NCI-H2227 (cell line): ENCODE measurements around the gene LETM1.

Experiments used
- DNase-seq: peaks from one replicate; lab custom pipeline; 2025; ENCODE audit not compliant: unreplicated experiment; lab: John Stamatoyannopoulos, UW

The LETM1 gene

DNA sequence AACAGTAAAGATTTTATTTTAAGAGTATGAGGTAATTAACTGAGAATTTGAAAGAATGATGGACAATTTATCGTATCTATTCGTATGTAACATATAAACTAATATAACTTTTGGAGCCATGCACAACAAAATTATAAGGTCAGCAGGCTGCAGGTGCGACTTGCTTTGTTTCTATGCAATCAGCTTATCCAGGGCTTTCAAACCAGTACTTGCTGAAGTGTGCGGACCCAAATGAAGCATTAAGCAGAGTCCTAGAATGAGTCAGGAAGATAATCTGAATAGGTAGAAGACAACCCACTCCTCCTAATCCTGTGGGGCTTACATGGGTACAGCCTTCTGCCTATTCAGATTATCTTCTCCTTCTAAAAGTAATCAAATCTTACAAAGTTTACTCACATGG, 17.3 kb upstream of the LETM1 start:
- no peak for DNase-seq

DNA sequence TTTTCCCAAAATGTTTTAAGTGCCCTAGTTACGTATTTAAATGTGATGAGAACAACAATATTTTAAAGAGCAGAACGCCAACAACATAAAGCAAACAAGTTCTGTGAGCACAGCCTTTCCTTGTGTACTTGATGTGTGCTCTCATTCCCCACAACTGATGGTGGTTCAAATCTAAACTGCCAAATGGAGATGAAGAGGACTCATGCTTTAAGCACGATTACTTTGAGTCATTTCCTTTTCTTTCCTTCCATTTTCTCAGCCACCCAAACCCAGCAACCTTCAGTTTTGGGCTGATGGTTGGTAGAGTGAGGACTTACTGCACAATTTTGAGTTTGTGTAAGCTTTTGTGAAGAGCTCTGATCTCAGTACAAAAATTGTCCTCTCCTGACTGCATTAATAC, 16.9 kb upstream of the LETM1 start:
- no peak for DNase-seq

GRCh38 chr4:1871471-1872021, 15.6 kb upstream of the LETM1 start:
- peak; percentile 67 for DNase-seq

GRCh38 chr4:1870578-1871443, 14.9 kb upstream of the LETM1 start, which contains the start of gene NSD2:
Gene NSD2, plus strand, starts transcription at chr4:1871393. Its CDS starts 29,262 bp downstream, at chr4:1900655.
- DNase-seq = peak; percentile 97

GRCh38 chr4:1870328-1870577, 14.3 kb upstream of the LETM1 start:
- DNase-seq = peak; percentile 85

DNA sequence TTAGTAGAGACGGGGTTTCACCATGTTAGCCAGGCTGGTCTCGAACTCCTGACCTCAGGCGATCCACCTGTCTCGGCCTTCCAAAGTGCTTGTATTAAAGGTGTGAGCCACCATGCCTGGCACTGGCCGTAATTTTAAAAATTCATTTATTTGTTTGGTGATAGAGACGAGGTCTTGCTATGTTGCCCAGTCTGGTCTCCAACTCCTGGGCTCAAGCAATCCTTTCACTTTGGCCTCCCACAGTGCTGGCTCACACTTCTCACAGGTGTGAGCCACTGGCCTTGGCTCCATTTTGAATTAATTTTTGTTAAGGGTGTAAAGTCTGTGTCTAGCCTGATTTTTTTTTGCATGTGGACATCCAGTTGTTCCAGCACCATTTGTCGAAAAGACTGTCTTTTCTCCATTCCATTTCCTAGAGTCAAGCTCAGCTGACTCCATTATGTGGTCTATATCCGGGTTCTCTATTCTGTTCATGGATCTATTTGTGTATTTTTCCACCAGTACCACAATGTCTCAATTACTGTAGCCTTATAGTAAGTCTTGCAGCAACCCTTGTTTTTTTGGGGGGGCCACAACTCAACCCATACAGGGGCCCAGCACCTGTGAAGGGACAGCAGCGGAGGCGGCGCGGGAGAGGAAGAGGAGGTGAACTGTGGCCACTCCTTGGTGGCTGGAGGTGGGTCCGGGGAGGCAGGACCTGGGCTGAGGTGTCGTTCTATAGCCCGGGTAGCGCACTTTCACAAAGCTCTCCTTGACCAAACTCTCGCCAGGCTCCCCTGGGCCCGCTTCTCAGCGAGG, 13.8 kb upstream of the LETM1 start:
- no peak for DNase-seq

DNA sequence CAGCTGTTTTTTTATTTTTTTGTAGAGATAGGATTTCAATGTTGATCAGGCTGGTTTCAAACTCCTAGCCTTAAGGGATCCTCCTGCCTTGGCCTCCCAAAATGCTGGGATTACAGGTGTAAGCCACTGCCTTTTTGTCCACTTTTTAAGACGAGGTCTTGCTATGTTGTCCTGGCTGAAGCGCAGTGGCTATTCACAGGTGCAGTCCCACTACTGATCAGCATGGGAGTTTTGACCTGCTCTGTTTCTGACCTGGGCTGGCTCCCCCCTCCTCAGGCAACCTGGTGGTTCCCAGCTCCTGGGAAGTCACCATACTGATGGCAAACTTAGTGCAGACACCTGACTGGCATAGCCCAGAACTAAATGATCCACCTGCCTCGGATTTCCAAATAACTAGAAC, 13.0 kb upstream of the LETM1 start:
- no peak for DNase-seq

- no peak for DNase-seq
Observed at GRCh38 chr4:1868293-1868692, 12.3 kb upstream of the LETM1 start.

- DNase-seq = no peak
Observed at GRCh38 chr4:1866189-1866661, 10.3 kb upstream of the LETM1 start.

DNA sequence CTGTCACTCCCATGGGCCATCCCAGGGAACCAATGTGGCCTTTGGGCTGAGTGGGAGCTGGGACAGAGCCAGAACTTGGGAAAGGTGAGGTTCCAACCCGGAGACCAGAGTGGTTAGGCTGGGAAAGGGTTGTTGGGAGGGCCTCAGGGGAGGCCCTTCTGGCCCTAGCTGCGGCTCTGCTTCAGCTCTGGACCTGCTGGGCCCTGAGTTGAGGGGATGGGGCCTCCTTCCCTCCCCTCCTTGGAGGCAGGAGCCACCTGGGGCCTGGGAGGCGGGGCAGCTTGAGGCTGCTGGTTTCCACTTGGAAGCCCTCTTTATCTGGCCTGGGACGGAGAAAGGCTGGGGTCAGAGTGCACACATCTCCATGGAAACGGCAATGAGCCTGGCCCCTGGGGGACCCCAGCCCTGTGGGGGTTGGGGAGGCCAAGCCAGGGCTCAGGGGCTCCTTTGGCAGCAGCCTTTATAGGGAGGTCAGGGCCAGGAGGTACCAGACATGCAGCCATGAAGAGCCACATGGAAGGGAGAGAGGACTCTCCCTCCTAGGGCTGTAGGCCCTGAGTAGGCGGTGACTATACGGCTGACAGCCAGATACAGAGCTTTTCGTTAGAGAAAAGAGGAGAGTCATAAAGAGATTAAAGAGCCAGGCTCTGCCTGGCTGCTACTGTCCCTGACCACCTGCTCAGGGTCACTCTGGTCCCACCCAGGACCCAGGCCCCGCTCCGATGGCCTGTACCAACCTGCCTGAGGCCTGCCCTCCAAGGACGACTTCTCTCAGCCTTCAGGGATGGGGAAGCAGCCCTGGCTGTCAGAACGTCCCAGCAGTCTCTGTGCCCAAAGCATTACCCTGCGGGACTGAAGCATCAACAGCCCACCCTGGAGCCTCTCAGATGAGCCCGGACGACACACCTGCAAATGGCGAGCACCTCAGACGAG, 8.4 kb upstream of the LETM1 start:
- DNase-seq = peak; percentile 52

- no peak for DNase-seq
Observed at GRCh38 chr4:1863297-1864033, 7.5 kb upstream of the LETM1 start.

DNA sequence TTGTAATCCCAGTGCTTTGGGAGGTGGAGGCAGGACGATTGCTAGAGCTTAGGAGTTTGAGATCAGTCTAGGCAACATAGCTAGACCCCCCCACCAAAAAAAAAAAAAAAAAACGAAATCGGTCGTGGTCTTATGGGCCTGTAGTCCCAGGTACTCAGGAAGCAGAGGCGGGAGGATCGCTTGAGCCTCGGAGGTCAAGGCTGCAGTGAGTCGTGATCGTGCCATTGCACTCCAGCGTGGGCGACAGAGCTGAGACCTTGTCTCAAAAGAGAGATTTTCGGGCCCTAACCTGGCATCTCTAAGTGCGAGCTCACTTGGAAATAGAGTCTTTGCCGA, 7.0 kb upstream of the LETM1 start:
- no peak for DNase-seq

GRCh38 chr4:1862055-1862911, 6.3 kb upstream of the LETM1 start:
- DNase-seq = no peak

DNA sequence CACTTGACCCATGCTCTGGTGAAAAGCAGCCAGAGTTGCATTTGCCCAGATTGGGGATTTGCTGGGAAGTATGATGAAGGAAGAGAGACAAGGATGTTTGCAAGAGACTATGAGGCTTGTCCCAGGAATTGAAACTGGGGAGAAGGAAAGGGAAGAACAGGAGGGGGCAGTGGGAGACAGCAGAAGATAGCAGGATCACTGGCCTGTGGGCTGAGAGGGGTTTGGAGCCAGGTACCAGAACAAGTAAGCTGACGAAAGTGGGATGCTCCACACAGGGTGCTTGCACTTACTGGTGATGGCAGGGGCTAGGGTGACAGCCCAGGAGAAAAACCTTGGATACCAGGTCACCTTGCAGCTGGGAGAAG, 3.4 kb upstream of the LETM1 start:
- no peak for DNase-seq

- no peak for DNase-seq
Observed at GRCh38 chr4:1857931-1858330, 2.0 kb upstream of the LETM1 start.

DNA sequence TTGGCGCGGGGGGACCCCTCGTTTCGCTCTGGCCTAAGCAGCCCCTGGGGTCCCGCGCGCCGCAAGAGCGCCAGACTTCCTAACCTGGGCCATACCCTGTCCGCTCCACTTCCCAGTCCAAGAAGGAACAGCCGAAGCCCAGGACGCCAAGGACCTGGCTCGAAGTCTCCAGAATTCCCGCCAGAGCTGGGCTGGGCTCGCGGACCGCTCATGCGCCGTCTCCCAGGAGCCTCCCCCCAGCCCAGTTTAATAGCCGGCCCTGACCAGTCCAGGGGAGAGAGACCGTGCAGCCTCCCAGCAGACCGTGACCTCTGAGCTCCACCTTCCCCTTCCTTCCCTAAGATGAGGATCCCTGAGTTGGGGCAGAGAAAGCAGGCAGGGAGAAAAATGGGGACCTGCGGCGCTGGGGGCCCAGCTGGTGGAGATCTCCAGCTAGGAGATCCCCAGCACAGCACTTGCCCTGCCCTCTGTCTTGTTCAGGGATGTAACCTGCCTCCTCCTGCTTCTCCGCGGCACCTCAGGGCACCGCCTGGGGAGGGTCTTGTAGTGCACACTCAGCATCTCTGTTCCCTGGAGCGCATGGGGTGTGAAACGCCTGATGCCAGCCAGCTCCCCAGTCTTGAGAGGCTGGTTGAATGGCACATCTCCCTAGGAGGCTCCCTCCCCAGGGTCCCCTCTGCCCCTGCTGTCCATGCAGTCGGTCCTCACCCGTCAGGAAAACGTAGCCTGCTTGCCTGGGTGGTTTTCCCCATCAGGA, 1.2 kb upstream of the LETM1 start:
- DNase-seq = peak; percentile 26

GRCh38 chr4:1855333-1856070, 454 bp downstream of the LETM1 start:
- DNase-seq = no peak

- DNase-seq = no peak
Observed at GRCh38 chr4:1854752-1855151, 1.2 kb downstream of the LETM1 start.
